Kidney tubule cell (primary cell): ENCODE data around the gene ZSCAN25.
A peak's percentile ranks its signal among the peaks of the same experiment; 100 is the strongest.
"Not testable (repeated sequence)": the region's sequence is repeated elsewhere in the genome, so short reads cannot be mapped to it uniquely, and the experiment has no call there.

Source experiments
- DNase-seq: peaks from one replicate; pipeline ENCODE4 v3.0.0-alpha.2; 2018; ENCODE audit warnings: low spot score

Gene ZSCAN25

DNA sequence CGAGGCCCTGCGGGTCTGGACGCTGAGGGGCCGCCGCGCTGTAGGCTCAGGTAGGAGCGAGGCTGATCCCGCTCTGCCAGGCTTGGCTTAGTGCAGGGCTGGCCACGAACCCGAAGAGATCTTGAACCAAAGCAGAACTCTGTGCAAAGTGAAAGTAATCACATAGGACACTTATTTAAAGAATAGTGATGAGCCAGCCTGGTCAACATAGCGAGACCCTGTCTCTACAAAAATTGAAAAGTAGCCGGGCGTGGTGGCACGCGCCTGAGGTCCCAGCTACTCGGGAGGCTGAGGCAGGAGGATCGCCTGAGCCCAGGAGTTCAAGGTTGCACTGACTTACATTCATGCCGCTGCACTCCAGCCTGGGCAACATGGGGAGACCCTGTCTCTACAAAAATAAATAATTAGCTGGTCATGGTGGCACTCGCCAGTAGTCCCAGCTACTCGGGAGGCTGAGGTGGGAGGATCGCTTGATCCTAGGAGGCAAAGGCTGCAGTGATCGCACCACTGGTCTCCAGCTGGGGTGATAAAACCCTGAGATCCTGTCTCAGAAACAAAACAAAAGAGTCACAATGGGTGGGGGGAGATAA, 541 bp downstream of the ZSCAN25 start:
- no peak for DNase-seq

DNA sequence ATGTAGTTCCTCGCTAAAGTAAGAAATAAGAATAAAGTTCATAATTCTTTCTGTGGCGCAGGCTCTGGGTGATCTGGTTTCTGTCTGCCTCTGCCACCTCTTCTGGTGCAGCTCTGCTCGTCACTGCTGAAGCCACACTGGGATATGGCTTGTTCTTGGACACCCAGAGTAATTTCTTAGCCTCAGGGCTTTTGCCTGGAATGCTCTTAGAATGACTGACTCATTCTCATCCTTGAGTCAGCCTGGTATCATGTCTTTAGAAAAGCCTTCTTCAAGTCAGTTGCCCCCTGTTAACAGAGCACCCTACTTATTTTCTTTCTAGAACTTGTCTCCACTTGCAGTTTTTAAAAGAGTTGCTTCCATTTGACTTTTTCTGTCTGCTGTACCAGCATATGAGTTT, 2.0 kb downstream of the ZSCAN25 start:
- peak; percentile 72 for DNase-seq

DNA sequence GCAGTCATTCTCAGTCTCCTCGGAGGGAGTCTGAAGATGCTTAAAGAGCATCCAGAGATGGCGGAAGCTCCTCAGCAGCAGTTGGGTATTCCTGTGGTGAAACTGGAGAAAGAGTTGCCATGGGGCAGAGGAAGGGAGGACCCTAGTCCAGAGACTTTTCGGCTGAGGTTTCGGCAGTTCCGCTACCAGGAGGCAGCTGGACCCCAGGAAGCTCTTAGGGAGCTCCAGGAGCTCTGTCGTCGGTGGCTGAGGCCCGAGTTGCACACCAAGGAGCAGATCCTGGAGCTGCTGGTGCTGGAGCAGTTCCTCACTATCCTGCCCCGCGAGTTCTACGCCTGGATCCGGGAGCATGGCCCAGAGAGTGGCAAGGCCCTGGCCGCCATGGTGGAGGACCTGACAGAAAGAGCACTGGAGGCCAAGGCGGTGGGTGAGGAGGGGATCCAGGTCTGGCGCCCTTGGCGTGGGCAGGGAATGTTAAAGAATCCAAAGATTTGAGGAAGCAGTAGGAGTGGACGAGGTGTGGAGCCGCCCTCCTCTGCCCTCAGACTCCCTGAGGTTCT, 2.9 kb downstream of the ZSCAN25 start:
- no peak for DNase-seq

DNA sequence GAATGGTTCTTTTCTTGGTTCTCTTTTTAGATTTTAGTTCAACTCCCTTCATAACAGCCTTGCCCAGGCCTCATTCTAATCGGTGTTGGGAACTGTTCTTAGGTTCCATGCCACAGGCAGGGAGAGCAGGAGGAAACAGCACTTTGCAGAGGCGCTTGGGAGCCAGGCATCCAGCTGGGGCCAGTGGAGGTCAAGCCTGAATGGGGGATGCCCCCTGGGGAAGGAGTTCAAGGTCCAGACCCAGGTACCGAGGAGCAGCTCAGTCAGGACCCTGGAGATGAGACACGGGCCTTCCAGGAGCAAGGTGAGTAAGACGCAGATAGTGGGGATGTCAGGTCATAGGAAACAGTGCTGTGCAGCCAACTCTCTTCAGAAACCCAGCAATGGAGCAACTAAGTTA, 4.5 kb downstream of the ZSCAN25 start:
- DNase-seq = no peak

DNA sequence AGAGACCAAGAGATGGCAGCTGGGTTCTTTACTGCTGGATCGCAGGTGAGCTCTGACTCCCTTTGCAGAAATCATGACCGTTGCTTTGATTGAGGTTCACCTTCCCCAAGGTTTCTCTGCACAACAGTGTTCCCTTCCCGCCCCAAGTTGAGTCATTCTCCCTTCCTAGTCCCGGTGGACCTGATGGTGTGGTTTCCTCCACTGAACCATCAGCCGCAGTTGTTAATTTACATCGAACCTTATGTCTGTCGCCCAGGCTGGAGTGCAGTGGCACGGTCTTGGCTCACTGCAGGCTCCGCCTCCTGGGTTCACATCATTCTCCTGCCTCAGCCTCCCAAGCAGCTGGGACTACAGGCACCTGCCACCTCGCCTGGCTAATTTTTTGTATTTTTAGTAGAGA, 5.8 kb downstream of the ZSCAN25 start:
- DNase-seq = no peak

DNA sequence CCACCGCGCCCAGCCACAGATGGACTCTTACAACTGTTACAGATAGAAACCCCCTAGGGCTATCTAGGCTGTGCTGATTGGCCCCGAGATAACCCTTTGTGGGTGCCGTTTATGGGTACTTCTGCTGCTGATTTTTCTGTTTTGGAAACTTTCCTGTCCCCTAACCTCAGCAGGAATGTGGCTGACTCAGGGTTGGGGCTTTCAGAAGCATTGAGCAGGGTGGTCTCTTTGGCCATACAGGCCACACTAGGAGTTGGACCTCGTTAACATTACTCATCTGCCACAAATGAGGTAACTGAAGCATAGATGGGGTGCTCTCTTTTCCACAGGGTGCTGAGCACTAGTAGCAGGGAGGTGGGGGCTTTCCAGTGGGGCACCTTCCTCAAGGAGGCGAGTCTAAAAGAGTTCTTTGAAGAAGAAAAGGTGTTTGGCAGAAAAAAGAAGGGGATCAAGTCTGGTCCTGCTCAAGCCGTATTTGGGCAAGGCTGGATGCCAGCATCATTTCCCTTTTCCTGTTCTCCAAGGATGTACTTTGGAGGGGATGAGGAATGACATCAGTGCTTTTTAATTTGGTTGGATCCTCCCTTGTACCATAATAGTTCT, 6.4 kb downstream of the ZSCAN25 start:
- DNase-seq = no peak

DNA sequence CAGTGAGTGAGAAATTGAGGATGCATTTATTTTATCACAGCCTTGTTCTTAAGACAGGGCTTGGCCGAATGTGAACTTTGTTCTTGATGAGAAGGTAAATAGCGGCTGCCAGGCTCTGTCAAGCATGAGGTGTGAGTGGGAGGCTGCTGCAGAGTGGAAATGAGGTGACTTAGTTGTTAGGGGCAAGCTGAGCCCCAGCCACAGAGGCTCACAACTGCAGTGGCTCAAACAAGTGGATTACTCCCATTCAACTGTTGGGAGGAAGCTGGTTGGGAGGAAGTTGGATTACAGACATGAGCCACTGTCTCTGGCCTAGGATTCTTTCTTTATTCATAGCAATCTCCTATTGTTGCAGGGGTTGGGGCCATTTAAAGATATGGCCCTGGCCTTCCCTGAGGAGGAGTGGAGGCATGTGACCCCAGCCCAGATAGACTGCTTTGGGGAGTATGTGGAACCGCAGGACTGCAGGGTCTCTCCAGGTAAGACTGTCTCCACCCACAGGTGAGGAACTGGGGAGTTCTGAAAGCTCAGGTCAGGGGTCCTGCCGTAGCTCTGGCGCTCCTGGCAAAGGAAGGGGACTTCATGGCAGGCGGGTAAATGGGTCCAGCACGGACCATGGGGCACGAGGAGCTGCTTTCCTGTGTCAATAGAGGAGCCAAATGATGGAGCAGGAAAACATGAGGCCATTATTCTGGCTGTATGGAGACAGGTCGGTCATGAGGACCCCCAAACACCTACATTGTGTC, 7.1 kb downstream of the ZSCAN25 start:
- no peak for DNase-seq

DNA sequence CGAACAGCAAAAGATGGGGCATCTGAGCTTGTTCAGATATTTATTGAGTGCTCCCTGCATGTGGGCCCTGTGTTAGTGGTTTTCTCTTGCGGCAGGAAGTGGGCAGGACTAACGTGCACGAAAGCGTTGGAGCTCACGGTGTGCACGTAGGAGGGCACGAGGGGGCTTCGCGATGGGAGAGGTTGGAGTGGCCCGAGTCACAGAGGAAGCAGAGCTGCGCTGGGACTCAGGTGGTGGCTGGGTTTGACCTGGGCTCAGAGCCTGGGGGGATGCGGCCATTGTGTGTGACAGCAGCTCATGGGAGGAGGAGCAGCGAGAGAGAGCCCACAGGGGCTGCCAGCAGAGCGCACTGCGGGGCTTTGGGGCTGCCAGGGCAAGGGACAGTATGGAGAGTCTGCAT, 7.7 kb downstream of the ZSCAN25 start:
- DNase-seq = no peak

DNA sequence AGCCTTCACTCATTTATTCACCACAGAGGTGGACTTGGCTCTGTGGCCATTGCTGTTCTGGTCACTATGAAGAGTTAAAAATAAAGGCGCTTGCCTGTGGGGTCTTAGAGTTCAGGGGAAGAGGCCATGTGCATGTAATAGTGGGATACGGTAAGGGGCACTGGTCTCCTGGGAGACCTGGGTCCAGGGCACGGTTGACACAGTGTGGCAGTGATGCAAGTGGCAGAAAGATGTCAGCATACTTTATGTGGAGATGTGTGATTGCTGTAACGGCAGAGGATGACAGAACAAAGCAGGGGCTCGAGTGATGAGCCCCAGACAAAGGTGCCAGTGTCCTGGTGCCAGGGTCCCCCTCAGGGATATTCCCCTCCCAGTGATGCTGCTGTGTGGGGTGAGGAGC, 8.6 kb downstream of the ZSCAN25 start:
- DNase-seq = no peak

DNA sequence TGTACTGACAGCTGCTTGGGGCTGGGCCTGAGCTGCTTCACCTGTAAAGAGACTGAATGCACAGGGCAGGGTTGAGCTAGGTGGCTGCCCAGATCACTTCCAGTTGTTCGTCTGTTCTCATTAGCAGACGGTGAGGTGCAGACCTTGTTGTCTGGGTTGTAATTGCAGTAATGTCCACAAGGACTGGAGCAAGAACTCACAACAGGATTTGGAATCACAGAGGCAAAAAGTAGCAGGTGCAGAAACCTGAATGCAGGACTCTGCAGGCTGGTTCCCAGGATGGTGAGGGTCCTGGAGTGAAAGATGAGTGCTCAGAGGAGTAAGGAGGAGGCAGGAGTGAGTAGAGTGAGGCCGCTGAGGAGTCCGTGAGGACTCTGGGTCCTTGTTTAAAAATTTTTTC, 9.2 kb downstream of the ZSCAN25 start:
- DNase-seq = no peak

DNA sequence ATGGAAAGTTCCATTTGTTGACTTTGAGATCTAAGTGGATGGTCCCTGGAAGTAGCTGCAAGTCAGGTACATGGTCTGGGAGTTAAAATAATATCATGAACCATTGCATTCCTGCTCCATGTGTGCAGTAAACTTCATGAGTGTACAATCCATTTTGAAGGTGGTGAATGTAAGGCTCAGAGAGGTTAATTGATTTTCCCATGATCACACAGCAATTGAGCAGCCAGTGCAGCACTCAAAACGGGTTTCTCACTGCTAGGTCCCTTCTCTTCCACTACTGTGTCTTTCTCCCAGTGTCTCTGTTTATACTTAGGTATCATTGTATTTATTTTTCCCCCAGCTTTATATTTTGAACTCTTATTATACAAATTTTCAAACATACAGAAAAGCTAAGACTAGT, 9.9 kb downstream of the ZSCAN25 start:
- no peak for DNase-seq

DNA sequence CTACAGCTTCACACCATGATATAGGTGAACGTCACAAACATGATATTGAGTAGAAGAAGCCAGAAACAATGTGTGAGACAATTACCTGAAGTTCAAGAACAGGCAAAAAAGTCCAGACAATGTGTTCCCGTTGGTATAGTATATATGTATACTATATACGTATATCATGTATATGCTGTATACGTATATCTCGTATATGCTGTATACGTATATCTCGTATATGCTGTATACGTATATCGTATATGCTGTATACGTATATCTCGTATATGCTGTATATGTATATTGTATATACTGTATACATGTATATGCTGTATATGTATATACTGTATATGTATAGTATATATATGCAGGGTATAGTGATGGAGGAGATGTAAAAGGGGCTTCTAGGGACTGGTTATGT, 10.8 kb downstream of the ZSCAN25 start:
- no peak for DNase-seq

DNA sequence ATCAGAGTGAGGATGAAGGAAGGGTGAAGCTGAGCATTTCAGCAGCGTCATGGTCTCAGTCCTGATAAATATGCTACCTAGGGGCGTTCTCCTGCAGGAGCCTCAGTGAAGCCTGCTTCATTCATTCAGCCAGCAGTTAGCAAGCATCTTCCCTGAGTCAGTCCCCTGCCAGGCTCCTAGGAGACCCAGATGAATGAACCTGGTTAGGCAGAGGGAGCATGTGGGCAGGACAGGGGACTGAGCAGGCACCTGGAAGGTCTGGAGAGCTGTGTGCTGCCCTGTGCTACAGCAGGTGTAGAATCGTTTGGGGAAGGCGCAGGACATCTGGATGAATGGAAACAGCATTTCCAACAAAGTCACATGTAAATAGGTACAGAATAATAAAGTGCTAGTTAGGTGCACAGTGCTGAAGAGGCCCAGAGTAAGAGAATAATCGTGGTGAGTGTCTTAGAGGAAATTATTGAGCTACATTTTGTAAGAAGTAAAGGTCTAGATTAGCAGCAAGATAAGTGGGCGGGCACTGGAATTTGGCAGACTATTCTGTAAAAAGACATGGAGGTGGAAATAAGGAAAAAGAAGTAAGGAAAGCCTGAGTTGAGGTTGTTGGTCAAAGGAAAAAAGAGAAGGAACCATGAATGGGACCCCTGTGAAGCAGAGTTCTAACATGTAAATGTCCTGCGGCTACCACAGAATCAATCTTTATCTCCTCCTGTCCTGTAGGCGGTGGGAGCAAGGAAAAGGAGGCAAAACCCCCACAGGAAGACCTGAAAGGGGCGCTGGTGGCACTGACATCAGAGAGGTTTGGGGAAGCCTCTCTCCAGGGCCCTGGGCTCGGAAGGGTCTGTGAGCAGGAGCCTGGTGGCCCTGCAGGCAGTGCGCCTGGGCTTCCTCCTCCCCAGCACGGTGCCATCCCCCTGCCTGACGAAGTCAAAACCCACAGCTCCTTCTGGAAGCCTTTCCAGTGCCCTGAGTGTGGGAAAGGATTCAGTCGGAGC, 12.0 kb downstream of the ZSCAN25 start:
- DNase-seq = no peak

DNA sequence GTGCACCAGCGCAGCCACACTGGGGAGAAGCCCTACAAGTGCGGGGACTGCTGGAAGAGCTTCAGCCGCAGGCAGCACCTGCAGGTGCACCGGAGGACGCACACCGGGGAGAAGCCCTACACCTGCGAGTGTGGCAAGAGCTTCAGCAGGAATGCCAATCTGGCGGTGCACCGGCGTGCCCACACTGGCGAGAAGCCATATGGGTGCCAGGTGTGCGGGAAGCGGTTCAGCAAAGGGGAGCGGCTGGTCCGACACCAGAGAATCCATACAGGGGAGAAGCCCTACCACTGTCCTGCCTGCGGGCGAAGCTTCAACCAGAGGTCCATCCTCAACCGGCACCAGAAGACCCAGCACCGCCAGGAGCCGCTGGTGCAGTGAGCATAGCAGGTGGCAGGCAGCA, 12.9 kb downstream of the ZSCAN25 start:
- no peak for DNase-seq

DNA sequence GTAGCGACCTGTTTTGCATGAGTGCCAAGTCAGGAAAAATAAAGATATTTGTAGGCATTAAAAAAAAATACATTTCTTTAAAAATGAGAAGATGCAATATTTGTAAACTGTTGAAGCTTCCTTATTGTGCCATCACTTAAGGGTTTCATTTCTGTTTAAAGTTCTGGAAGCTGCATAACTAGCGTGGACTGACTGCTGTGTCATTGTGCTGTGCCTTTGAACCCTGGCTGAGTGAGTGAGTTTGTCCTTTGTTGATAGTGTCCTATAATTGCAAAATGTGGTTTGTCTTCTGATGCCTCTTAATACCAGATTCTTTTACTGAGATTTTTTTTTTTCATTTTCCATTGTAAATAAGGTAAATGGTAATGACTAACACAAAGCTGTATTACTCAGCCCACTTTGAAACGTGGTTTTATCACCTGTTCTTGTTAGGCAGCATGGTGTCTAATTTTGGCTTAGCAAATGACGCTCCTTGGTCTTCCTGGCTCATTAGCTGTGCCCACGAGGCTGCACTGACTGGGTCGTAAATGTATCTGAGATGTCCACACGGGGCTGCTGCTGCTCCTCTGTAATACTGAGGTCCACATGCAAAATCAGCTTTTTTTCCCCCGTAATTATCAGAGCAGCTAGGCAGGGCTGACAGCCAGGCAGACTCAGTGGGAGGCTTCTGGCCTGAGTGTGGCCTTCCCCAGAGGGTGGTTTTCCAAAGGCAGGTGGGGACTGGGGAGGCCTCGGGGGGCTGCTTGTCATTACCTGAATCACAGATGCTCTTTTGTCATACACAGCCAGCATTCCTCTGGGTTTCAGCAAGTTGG, 14.8 kb downstream of the ZSCAN25 start:
- DNase-seq = peak; percentile 83

DNA sequence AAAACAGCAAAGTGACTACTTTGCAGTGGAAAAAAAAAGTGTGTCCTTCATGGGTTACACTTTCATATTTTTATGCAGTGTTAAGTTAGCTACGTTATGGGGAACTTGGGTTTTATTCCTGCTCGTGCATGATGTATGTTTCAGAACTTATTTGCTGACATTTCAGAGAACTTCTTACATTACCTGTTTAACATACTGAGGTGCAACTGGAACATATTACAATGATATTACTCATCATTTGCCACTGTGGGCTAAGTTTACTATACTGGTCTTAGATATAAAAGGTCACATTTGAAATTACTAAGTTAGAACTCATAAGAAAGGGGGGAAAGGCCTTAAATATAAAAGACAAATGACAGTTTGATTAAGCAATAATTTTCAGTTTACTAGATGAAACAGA, 20.7 kb downstream of the ZSCAN25 start:
- not testable (repeated sequence) for DNase-seq

DNA sequence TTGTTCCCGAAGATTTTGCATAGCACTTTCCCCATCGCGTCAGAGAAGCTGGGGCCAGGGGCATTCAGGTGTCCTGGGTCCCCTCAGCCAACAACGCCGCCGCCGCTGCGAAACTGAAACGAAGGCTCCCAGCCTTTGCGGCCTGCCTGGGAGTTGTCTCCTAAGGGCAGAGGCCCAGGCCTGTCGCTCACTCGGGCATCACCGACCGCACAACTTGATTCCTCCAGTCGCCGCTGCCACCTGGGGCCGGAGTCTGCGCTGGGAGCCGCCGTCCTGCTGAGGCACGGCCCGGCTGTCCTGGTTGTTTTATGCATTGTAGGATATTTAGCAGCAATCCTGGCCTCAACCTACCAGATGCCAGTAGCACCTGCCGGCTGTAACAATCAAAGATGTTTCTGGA, 22.0 kb downstream of the ZSCAN25 start:
- no peak for DNase-seq

DNA sequence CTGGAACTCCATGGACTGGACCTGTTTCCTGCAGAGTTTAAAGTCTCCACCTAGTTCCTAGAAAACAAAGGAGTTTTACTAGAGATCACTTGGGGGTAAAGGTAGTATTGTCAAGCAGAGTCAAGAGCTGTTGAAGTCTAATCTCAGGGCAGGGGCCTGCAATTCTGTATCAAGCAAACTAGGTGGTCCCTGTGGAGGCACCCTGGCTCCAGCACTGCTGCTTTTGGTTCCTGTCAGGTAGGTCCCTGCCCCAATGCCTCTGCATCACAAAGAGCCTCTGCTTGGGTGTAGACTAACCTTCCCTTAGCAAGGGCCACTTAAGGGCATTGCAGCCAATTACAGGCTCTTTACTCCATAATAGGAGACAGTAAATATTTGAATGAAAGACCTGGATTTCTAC, 22.5 kb downstream of the ZSCAN25 start:
- no peak for DNase-seq

DNA sequence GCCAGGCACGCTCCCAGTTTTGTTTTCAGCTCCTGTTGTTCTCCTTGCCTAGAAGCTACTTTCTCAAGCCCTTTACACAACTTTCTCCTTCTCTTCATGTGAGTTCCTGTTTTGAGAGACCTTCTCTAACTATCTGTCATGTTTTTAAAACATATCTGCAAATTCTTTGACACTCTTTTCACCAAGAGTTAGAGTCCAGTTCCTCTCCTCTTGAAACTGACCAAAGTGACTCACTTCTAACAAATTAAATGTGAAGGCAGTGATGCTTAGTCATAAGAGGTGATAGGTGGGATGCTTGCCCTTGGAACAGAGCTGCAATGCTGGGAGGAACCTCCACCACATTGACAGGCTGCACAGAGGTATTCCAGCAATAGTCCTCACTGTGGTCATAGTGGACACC, 25.3 kb downstream of the ZSCAN25 start:
- DNase-seq = peak; percentile 59

DNA sequence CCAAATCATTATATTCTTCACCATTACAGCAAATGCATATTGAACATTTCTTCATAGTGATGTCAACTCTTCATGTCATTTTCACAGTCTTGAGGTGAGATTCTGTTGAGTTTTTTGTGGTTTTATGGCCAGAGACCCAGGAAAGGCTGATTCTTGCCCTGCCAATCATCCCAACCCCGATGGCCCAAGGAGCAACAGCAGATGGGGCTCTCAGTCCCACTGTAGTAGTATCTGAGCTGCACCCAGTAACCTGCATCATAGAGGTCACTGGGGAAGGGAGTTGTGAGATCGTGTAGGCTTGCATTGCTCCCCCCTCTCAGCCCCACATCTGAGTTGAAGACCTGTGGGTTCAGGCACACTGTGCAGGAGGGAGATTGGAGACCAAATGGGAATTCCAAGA, 26.7 kb downstream of the ZSCAN25 start:
- DNase-seq = no peak

DNA sequence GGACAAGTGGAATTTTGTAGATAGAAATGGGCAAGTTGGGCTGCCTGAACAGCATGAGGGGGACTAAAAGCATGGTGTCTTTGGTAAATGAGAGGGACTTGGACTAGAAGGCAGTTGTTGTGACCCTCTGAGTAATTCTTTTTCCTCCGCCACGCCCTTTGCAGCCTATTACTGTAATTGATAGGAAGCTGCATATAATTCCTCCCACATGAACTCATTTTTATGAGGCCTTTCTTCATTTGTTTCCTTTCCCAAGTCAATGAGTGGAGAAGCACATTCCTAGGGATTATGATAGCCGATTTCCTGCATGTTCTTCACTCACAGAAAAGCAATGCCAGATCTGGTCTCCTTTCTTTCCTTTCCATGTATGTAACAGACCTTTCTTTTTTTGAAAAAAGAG, 27.7 kb downstream of the ZSCAN25 start:
- DNase-seq = no peak
